ENCODE measurements around the gene SECTM1.
A peak's percentile ranks its signal among the peaks of the same experiment; 100 is the strongest.

DNA sequence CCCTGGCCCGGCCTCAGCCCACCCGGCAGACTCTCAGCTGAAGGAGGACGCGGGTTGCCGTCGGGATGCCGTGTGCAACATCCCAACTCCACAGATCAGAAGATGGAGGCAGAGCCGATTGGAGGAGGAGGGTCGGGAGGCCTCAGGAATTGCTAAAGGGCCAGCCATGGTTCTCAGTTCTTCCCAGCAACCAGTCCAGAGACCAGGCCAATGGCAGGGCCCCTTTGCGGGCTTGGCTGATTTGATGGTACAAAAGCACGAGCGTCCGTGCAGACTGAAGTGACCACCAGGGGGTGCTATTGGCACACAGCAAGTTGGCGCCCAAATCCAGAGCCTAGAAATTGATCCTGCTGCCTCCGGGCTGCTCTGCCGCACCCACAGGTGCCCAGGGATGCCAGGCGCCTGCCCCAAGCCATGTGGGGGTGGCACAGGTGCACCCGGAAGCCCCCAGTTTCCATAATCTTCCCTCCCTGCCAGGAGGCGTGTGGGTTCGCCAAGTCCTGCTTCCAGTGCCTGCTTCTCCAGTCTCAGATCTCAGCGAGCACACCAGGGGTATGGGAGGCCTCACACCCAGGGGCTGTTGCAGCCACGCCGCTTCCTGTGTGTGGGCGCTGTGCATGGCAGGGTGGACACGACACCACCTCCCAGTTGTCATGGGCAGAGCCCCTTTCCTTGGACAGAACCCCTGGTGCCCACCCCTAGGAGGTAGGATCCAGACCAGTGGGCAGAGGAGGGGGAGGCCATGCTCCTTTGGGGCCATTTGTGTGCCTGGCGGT, 18.3 kb upstream of the SECTM1 start:
- TF ChIP-seq POLR2AphosphoS5 (IDR thresholded peaks at IDR 0.05; ENCODE audit: low read depth, low read length) (no peak), TAF1 (IDR thresholded peaks at IDR 0.05; ENCODE audit: borderline replicate concordance, insufficient read depth, low read length) (no peak), SIN3A (IDR thresholded peaks at IDR 0.05; ENCODE audit: borderline replicate concordance, insufficient read depth, low read length) (no peak), FOXP2 (optimal IDR thresholded peaks at IDR 0.05; ENCODE audit: borderline replicate concordance, extremely low read depth, extremely low read length, insufficient read depth) (no peak)
- TF ChIP-seq, protein P1, sequence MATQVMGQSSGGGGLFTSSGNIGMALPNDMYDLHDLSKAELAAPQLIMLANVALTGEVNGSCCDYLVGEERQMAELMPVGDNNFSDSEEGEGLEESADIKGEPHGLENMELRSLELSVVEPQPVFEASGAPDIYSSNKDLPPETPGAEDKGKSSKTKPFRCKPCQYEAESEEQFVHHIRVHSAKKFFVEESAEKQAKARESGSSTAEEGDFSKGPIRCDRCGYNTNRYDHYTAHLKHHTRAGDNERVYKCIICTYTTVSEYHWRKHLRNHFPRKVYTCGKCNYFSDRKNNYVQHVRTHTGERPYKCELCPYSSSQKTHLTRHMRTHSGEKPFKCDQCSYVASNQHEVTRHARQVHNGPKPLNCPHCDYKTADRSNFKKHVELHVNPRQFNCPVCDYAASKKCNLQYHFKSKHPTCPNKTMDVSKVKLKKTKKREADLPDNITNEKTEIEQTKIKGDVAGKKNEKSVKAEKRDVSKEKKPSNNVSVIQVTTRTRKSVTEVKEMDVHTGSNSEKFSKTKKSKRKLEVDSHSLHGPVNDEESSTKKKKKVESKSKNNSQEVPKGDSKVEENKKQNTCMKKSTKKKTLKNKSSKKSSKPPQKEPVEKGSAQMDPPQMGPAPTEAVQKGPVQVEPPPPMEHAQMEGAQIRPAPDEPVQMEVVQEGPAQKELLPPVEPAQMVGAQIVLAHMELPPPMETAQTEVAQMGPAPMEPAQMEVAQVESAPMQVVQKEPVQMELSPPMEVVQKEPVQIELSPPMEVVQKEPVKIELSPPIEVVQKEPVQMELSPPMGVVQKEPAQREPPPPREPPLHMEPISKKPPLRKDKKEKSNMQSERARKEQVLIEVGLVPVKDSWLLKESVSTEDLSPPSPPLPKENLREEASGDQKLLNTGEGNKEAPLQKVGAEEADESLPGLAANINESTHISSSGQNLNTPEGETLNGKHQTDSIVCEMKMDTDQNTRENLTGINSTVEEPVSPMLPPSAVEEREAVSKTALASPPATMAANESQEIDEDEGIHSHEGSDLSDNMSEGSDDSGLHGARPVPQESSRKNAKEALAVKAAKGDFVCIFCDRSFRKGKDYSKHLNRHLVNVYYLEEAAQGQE (IDR thresholded peaks at IDR 0.05; ENCODE audit: insufficient read depth in 1 of 2, low read depth in 2 of 2, low read length in 2 of 2): peak; percentile 84 to 87

All from PFSK-1 (cell line).